ENCODE data around the gene OR4A15. TPM values are rescaled to one million over a fixed set of nuclear protein-coding genes. Genes with fewer than 3 reads are reported as not detected.

OR4A15 gene
- not detected in 2 replicates for total RNA-seq

GRCh38 chr11:55367674-55368073 lies at the start of gene OR4A15:
TSS of gene OR4A15 (plus strand) at chr11:55367974. CDS start at chr11:55367974, 0 bp downstream.

GRCh38 chr11:55342901-55343300 lies 24.9 kb upstream of the OR4A15 start, which contains the start of gene OR4A16:
TSS of gene OR4A16 (plus strand) at chr11:55343201. CDS start at chr11:55343201, 0 bp downstream.

Other genes starting within 250 kb of the OR4A15 start
- gene TRIM48, start 105.8 kb upstream of the OR4A15 start, total RNA-seq: not detected in 2 replicates
- not detected in 2 replicates for gene OR4A16, start 24.8 kb upstream of the OR4A15 start, total RNA-seq
- not detected in 2 replicates for gene OR4C15, start 186.5 kb downstream of the OR4A15 start, total RNA-seq
- not detected in 2 replicates for gene OR4C16, start 204.2 kb downstream of the OR4A15 start, total RNA-seq
- not detected in 2 replicates for gene OR4C11, start 239.7 kb downstream of the OR4A15 start, total RNA-seq

Data from bronchial smooth muscle cell (primary cell).